H4 (cell line): ENCODE data around the gene PKDREJ. TPM values are rescaled to one million over a fixed set of nuclear protein-coding genes. Genes with fewer than 3 reads are reported as not detected.
"Not testable (repeated sequence)": the region's sequence is repeated elsewhere in the genome, so short reads cannot be mapped to it uniquely, and the experiment has no call there.

Experiments
- DNase-seq: peaks from one replicate; pipeline ENCODE4 v3.0.0-alpha.2; 2015; ENCODE audit warnings: low spot score
- total RNA-seq: library from RNA; depleted of rRNA; stranded (reverse); fragments of >200 nt; shearing (Covaris generic); gene quantifications from 2 replicates; pipeline ENCODE4 v1.2.3, GENCODE V29; 2014; rRNA removed

Gene PKDREJ, protein sequence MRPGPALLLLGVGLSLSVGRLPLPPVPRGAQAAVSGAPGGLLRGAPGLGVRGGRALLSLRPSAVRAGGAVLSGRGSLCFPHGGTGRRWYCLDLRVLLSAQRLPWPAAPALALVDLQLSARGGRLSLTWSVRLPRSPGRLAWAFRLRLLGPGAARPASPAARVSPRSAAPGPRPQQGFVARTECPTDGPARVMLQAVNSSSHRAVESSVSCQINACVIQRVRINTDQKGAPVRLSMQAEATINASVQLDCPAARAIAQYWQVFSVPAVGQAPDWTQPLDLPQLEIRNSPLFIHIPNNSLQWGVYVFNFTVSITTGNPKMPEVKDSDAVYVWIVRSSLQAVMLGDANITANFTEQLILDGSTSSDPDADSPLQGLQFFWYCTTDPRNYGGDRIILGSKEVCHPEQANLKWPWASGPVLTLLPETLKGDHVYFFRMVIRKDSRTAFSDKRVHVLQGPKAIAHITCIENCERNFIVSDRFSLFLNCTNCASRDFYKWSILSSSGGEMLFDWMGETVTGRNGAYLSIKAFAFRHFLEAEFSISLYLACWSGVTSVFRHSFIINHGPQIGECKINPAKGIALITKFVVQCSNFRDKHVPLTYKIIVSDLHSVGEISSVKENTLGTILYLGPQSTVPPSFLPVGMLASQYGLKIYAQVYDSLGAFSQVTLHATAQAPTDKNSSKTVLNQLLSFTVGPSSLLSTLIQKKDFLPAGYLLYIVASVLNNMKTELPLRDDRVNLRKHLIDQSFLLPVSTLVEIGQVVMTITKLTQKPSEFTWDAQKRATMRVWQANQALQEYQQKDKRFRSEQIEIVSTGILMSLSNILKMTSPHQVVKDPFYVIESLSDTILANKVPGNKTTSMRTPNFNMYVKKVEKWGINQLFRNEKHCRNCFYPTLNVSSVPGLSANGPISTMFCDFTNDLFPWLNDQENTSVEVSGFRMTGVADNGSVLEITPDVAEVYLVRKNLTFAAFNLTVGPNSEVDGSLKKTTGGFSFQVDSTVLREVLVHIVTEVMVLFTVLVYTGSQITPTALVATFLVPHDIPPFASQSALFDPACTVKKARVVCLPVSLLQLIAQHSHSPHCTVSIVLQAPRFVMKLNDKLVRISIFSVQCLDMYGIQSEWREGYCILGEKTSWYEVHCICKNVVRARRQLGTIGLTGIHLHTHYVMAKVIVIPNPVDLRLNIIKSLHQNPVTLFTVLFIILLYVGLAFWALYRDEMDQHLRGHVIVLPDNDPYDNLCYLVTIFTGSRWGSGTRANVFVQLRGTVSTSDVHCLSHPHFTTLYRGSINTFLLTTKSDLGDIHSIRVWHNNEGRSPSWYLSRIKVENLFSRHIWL (N-terminal part only)
- not detected in 2 replicates for total RNA-seq

DNA sequence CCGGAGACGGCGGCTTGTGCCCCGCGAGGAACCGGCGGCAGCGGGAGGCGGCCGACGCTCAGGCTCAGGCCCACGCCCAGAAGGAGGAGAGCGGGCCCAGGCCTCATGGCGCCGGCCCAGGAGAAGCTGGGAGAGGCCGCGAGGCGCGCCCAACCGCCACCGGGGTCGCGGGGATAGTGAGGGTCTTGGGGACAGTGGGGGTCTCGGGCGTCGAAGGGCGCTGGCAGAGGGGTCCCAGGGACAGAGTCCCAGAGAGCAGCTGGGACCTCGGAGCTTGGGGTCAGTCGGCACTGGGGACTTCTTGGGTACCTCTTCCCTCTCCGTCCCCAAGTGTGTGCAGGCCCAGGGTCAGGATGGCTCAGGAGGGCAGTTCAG lies at the start of gene PKDREJ:
Gene PKDREJ, minus strand, starts transcription at position 128 of the 375 bp plus-strand sequence. Its CDS starts 21 bp downstream, at position 107.
- no peak for DNase-seq

DNA sequence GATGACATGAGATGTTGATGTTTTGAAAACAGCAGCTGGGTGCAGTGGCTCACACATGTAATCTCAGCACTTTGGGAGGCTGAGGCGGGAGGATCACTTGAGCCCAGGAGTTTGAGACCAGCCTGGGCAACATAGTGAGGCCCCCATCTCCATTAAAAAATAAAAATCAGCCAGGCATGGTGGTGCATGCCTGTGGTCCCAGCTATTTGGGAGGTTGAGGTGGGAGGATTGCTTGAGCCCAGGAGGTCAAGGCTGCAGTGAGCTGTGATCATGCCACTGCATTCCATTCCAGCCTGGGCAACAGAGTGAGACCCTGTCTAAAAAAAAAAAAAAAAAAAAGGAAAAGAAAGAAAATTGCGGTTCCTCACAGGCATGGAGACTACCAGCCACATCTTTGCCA lies 49.7 kb upstream of the PKDREJ start:
- DNase-seq: not testable (repeated sequence)

DNA sequence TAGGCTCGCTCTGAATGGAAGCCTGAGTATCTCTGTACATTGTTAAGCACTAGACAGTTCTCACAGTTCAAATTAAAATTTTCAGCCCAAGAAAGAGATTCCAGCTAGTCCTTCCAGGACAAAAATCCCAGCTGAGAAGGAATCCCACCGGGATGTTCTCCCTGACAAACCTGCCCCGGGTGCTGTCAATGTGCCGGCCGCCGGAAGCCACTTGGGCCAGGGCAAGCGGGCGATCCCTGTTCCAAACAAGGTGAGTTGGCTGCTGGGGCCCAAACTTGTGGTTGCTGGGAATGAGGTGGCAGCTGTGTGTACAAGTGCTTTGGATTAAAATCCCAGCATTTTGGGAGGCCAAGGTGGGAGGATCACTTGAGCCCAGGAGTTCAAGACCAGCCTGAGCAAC lies 48.9 kb upstream of the PKDREJ start:
- no peak for DNase-seq

DNA sequence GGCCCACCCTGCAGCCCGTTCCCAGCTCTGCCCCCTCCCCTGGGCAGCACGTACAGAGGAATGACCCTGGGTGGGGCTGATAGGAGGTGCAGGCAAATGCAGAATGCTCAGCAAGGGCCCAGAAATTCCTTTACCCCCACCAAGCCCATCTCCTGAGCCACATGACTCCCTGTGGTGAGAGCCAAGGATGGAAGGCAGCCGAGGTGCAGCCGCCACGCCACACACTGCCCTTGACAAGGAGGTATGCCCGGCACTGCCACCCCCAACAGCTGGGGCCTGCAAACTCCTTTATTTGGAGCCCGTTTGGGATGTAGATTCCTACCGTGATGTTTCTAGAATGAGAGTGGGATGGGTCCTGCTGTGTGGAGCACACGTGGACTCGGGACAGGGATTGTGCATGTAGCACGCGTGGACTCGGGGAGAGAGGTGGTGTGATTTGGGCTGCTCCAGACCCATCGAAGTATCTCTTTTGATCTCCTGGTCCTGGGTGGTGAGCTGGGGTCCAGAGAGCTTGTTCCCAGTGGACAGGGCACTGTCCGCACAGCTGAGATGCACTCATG lies 46.5 kb upstream of the PKDREJ start:
- DNase-seq: no peak

DNA sequence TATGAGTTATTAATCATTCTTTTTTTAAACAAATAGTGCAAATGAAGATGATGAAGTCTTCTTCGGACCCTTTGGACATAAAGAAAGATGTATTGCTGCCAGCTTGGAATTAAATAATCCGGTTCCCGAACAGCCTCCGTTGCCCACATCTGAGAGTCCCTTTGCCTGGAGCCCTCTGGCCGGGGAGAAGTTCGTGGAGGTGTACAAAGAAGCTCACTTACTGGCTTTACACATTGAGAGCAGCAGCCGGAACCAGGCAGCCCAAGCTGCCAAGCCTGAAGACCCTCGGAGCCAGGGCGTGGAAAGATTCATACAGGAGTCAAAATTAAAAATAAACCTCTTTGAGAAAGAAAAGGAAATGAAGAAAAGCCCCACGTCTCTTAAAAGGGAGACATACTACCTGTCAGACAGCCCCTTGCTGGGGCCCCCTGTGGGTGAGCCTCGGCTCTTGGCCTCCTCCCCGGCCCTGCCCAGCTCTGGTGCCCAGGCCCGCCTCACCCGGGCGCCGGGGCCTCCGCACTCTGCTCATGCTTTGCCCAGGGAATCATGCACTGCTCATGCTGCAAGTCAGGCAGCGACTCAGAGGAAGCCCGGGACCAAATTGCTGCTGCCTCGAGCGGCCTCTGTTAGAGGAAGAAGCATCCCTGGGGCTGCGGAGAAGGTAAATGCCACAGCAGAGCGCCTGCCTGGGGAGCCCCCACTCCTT lies 45.3 kb upstream of the PKDREJ start:
- no peak for DNase-seq

DNA sequence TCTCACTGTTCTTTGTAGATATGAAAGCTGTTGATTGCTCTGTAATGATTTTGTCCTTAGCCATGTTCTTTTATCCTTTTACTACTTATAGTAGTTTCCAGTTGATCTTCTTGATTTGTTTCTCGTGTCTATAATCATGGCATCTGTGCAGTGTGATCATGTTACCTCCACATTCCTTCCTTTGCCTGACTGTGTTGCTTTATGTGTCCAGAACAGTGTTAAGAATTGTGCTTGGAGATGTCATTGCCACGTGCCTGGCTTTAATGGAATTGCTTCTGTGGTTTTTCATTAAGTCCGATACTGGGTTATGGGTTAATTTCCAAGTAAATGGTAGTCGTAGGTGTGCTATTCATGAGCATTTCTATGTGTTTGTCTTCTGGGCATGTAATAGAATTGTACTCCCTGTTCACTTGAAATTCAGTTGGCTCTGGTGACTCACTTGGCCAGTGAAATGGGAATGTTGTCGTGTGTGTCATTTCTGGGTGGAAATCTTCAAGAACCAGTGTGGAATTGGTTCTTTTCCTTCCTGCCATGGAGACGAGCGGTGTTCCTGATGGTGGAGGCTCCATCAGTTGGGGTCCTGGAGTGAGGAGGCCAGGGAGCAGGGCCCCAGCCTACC lies 40.3 kb upstream of the PKDREJ start:
- DNase-seq: no peak

DNA sequence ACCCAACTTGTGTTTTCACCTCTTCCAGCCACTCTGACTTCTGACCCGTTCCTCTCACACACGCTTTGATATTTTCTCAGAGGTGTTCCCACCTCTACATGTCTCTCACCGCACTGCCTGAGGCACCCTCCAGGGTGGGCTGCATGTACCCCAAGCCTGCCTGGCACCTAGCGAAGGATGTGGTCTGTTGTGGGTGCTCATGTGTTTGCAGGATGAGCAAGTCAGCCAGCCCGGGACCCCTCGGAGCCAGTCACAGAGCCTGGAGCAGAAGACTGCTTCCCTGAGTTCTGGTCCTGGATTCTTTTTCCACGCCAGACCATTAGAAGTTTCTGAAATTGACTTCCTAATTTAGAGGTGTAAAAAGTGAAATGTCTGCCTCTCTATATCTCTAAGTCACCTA lies 37.3 kb upstream of the PKDREJ start:
- no peak for DNase-seq

DNA sequence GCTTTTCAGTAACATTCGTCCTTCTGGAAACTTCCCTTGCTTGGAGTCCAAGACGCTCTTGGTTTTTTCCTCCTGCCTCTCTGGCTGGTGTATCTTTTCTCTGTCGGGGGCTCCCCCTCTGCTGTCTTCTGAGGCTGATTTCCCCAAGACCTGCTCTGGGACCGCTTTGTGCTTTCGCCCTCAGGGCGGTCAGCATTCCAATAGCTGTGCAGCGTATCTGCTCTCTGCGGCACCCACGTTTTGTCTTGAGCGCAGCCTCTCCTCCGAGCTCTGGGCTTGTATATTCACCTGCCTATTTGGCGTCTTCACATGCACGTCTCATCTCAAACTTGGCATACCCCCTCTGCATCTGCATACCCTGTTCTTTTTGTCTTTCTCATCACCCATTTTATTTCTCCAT lies 36.0 kb upstream of the PKDREJ start:
- DNase-seq: no peak

DNA sequence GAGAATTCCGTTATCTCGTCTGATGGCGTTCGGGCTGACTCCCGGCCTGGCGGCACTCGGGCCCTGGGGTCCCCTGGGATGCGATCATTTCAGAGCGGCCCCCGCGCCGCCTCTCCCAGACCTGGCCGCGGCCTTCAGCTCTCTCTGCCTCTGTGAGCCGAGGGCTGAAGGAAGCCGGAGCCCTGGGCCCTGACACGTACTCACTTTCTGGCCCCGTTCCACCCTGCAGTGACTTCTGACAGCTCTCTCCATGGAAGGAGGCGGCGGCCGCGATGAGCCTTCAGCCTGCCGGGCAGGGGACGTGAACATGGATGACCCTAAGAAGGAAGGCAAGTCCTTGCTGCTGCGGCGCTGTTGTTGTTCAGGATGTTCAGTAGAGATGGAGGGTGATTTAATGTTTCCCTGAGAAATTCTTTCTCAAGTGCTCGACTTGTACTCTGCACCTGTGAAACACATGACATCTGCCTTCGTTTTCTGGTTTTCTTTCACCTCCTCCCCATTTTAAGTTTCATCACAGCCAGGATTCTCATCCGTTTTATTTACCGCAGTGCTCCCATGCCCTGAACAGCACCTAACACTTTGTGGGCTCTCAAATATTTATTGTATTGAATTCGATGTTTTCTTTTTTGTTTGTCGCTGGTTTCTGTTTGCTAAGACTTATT lies 34.1 kb upstream of the PKDREJ start:
- DNase-seq: no peak

DNA sequence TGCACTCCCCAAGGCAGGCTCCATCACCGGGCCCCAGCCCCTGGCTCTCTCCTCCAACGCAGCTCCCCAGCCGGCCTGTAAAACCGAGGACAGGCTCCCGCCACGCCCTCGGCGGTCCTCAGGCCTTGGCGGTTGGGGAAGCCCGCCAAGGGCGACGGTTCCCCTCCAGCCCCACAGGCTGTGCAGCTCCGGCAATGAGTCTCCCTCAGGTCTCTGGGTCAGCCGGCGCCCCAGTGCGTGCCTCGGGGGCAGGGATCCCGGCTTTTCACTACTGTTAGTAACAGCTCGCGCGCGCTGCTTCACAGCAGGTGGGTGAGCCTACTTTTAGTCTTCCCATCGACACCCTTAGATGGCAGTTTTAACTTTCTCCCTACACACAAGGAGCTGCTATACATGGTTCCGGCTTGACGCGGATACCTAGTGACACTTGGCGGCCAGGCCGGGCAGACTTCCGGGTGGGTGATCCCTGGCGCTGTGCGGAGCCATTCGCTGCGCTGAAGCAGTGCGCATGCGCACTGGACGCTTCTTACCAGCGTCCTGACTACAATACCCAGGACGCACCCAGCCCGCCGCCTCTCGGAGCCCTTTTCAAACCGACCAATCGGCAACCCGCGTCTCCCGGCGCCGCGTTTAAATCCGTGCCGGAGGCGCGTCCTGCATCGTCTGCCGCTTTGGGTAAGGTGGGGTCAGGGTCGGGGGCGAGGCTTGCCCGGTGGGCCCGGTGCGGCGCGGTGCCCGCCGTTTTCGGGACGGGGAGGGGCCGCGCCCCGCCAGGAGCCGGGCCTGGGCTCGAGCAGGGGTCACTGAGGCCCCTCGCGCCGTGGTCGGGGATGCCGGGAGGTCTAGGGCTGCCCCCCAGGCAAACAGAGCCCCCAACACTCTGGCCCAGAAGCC lies 33.4 kb upstream of the PKDREJ start, which contains the start of gene GTSE1:
Gene GTSE1, plus strand, starts transcription at position 614 of the 894 bp plus-strand sequence. CDS start 531 bp downstream, outside the sequence.
- DNase-seq: peak; percentile 97

DNA sequence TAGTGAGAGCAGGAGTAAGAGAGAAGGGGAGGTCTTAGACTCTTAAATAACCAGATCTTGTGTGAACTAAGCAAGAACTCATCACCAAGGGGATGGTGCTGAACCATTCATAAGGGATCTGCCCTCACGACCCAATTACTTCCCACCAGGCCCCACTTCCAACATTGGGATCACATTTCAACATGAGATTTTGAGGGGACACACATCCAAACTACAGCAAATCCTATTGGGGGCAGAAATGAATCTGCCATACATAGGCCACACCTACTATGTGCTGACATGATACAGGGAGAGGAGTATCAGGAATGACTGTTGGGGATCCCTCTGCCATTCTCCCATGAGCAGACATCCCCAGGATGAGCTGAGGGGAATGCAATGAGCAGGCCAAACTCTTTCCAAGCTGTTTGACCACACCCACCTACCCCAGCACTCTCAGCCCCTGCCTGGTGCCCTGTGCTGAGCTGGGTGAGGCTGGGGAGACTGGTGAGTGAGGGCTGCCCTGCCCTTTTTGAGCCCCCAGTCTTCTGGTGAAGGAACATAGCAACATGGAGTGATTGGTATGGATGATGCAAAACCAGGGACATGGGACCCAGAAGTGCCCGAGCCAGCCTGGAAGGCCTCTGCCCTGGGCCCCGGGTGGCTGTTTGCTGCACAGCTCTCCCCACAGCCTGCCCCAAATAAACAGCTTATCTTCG lies 32.3 kb upstream of the PKDREJ start:
- DNase-seq: no peak

DNA sequence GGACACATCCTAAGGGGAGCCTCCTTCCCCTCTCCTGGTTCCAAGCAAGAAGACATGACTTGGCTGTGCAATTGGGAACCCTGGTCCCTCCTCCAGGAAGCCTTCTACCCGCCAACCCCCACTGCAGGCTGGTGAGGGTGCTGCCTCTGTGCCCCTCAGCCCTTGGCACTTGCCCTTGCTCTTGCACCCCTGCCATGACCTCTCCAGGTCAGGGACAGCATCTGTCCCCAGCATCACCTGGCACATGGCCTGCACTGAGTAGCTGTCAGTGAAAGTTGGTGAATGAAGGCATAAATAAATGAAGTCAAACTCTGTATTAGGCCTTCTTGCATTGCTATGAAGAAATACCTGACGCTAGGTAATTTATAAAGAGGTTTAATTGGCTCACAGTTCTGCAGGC lies 31.6 kb upstream of the PKDREJ start:
- no peak for DNase-seq

DNA sequence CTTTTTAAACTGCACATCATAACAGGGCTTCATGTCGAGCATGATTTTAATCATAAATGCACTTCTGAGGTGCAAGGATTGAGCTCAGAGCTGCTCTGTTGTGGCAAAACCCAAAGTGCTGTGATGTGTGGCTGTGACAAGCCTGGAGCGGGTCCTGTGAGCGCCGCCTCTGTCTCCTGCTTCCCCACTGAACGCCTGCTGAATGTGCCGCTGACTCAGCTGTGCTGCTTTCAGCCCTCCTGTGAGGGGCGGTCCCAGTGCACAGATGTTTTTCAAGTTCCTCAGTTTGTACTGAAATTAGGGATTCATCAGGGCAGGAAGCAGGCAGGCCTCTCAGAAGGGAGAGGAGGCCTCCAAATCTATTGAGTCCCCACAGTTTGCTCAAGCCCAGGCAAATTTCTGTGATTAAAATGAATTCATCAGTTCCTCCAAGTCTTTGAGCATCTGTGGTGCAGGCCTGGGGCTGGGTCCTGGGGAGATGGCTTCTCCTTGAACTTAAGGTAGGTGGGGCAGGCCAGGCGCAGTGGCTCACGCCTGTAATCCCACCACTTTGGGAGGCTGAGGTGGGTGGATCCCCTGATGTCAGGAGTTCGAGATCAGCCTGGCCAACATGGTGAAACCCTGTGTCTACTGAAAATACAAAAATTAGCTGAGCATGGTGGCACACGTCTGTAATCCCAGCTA lies 30.6 kb upstream of the PKDREJ start:
- no peak for DNase-seq

DNA sequence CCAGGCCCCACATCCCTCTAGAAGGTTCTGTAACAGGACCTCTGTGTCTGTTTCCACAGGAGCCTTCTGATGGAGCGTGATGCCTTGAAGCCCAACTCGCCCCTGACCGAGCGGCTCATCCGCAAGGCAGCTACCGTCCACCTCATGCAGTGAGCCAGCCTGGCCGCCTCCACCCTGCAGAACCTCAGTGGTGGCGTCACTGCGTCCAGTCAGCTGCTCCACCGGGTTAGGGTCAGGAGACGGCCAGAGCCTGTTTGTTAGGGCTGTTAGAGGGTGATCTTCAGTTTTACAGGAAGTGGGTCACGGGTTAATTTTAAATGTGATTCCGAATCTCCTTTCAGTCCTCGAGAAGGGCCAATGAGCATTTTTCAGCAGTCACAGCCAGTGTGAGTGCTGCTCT lies 29.6 kb upstream of the PKDREJ start:
- DNase-seq: no peak

DNA sequence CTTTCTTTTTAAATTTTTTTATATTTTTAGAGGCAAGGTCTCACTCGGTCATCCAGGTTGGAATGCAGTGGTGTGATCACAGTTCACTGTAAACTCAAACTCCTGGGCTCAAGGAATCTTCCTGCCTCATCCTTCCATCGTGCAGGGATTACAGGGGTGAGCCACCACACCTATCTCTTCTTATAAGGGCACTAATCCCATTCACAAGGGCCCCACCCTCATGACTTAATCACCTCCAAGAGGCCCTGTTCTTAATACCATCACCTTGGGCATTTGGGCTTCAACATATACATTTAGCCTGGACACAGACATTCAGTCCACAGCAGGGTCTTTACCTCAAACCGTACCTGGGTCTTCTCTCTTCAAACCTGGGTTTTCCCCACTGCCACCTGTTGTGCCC lies 29.0 kb upstream of the PKDREJ start:
- no peak for DNase-seq

DNA sequence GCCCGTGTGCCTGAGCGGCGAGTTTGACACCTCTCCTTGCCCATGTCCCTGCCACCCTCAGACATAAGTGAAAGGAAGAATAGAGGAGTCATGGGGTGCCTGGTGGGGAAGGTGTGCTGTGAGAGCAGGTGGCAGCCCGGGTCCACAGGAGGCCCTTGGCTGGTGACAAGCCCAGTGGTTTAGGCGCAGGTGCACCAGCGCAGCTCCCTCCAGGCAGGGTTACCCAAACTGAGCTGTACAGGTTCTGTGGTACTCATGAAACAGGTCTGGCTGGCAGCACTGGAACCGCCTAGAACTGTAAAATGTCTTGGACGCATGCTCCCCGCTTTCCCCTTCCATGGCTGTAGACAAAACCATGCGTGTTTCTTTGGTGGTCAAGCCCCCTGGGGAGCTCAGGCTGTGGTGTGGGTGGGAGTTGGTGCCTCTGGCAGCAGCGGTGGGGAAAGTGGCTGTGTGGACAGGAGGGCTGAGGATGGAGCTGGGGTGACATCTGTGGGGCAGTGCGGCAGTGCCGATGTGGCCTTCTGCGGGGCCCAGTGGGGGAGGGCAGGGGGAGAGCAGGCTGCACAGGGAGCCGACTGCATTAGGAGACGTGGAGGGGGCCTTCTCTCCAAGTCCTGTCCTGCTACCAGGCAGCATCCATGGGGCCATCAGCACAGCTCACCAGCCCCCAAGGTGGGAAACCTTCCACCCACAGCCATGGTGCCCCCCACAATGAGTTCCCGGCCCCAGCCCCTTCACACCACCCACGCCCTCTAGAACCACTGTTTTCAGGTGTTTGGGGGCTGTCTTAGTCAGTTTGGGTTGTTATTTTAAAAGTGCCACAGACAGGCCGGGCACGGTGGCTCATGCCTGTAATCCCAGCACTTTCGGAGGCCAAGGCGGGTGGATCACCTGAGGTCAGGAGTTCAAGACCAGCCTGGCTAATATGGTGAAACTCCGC lies 28.0 kb upstream of the PKDREJ start:
- no peak for DNase-seq
